ENCODE results near the gene CPM. TPM values are rescaled to one million over a fixed set of nuclear protein-coding genes. Genes with fewer than 3 reads are reported as not detected.
"Not testable (repeated sequence)": the region's sequence is repeated elsewhere in the genome, so short reads cannot be mapped to it uniquely, and the experiment has no call there.

Gene CPM
- total RNA-seq, 1 donor from 2014 or later, result 2.2 TPM

DNA sequence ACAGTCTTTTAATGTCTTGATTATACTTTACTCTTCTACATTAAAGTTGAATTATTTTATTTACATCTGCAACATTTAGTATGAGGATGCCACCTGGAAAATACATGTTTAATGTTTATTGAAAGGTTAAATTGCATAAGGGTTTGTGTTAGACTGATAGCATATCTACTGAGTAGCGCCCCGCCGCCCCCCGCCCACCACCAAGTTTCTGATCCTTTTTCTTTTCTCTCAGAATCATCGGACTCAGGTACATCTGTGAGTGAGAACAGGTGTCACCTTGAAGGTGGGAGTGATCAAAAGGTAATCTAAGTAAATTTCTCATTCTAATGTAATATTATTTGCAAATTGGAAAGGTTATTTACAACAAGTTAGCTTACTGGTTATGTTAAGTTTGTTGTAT is 108.8 kb downstream of the CPM start:
- DNase-seq, result no peak

DNA sequence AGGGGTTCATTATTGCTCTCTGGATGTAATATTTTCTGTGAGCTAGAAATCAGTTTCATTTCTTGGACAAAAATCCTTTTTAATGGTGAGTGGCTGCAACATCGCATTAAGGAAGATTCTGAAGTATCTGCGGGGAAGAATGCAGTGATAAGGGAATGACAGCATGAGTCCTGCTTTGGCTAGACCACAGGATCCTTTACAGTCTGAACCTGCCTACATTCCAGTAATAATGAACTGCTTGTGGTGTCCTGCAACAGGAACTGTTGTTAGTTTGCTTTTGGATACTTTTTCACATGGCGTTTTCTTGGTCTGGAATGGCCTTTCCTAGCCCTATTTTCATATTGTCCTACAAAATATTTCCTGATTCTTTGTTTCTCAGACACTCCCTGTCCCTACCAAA is 109.3 kb downstream of the CPM start:
- no peak for DNase-seq

GRCh38 chr12:68821357-68822188 is 111.4 kb downstream of the CPM start:
- DNase-seq, result no peak

- DNase-seq, result not testable (repeated sequence)
Measured at GRCh38 chr12:68819481-68819880, 113.5 kb downstream of the CPM start.

- DNase-seq, result no peak
Measured at GRCh38 chr12:68815928-68816800, 116.8 kb downstream of the CPM start.

GRCh38 chr12:68815232-68815927 is 117.6 kb downstream of the CPM start:
- no peak for DNase-seq

- no peak for DNase-seq
Measured at GRCh38 chr12:68814490-68815231, 118.3 kb downstream of the CPM start.

DNA sequence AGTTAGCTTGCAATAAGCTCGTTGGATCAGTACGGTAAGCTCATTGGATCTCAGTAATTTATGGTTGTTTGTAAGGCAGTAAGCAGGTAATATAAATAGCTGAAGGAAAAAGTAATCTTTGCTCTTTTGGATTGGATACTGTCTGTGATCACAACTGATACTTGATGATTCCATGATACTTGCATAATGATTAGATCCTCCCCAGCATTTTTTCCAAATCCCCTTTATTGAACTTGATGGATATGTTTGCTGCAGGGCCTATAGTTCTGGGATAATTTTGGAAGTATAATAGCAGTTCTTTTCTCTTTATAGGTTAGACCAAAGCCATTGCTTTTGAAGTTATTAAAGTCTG is 119.8 kb downstream of the CPM start:
- no peak for DNase-seq

DNA sequence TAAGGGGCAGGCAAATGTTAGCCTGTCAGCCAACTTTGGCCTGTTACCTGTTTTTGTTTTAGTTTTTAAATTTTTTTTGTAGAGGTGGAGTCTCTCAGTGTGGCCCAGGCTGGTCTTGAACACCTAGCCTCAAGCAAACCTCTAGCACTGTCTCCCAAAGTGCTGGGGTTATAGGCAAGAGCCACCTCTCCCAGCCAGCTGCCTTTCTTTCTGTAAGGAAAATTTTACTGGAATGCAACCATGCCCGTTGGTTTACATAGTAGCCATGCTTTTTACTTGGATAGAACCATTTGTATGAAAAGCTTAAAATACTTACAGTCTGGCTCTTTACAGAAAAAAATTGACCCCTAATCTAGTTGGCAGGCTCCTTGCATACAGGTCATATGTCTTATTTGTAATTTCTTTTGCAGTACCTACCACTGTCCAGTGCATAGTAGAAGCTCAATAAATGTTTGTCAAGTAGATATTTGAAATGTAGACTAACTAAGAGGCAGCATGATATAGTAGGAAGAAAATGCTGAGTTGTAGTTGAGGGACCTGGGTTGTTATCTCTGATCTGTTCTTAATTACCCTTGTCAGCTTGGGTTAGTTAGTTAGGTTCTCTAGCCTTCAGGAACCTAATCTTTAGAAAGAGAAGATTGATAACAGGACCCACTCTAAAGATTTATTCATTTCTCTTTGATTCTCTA is 120.3 kb downstream of the CPM start:
- DNase-seq, result no peak

DNA sequence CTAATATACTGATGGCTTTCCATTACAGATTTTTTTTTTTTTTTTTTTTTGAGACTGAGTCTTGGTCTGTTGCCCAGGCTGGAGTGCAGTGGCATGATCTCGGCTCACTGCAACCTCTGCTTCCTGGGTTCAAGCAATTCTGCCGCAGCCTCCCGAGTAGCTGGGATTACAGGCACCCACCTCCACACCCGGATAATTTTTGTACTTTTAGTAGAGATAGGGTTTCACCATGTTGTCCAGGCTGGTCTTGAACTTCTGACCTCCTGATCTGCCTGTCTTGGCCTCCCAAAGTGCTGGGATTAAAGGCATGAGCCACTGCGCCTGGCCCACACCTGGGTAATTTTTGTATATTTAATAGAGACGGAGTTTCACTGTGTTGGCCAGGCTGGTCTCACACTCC is 121.4 kb downstream of the CPM start:
- not testable (repeated sequence) for DNase-seq

GRCh38 chr12:68810027-68810389 is 123.0 kb downstream of the CPM start:
- DNase-seq, result not testable (repeated sequence)

DNA sequence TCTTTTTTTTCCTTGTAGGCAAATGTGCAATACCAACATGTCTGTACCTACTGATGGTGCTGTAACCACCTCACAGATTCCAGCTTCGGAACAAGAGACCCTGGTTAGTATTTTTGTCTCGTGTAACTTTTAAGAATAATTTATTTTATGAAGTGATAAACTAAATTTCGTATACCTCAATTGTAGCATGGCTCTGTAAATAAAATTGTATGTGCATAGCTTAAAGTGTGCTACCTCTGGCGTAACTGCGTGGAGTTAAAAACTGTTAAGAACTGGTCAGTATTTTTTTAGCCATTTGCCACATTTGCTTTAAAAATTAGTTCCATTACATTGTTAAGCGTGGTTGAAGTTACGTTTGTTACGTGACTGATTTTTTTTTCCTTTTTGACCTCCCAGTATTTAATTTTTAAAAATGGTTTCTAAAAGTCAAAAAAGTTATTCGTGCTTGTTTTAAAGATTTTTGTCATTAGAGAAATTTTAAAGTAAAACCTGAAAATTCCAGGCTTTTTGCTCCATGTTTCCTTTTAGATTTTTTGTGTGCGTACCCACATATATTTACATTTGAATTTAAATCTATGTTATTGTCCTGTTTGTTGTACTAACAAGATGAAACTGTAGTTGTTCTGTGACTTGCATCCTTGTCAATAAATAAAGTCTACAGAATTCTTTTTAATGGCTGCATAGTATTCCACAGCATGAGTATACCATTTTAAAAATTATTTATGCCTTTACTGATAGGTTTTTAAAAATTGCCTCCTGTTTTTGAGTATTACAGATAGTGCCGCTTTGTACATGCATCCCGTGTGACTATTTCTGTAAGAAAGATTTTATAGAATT is 123.6 kb downstream of the CPM start:
- DNase-seq, result no peak

GRCh38 chr12:68808388-68809189 is 124.4 kb downstream of the CPM start:
- peak; percentile 96 for DNase-seq

DNA sequence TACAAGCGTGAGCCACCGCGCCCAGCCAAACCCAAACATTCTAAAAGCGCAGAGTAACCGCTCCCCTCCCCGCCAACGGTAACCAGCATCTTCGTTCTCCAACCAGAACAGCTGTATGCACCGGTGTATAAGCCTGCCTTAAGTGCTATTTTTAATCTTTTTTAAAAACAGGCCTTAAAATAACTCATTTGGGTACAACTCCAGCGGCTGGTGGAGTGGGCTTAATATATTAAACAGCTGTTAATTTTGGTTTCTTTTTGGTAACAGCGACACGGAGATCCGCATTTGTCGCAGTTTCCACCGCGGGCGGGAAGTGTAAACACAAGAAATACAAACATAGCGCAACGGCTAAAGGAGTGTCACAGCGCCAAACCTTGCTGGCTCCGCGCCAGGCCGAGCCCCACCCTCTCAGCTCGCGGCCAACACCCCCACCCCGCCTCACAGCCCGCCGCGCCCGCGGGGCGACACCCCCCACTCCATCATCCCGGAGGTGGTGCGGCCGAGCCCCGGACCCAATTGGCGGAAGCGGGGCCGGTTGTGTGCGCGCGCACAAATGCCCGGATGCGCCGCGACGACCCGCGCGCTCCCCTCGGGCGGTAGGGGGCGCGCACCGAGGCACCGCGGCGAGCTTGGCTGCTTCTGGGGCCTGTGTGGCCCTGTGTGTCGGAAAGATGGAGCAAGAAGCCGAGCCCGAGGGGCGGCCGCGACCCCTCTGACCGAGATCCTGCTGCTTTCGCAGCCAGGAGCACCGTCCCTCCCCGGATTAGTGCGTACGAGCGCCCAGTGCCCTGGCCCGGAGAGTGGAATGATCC is 125.2 kb downstream of the CPM start, which contains the start of gene MDM2:
Gene MDM2, plus strand, starts transcription at position 602 of the 812 bp plus-strand sequence. CDS start 301 bp downstream, outside the sequence.
- DNase-seq, result peak; percentile 93

GRCh38 chr12:68807274-68807575 is 125.7 kb downstream of the CPM start:
- not testable (repeated sequence) for DNase-seq

GRCh38 chr12:68806488-68807237 is 126.3 kb downstream of the CPM start:
- DNase-seq, result no peak

- DNase-seq, result no peak
Measured at GRCh38 chr12:68805592-68806120, 127.3 kb downstream of the CPM start.
